WTC11 (cell line): Measurements from ENCODE around the gene MAPK12. TPM values are rescaled to one million over a fixed set of nuclear protein-coding genes. Genes with fewer than 3 reads are reported as not detected.
"Not testable (repeated sequence)": the region's sequence is repeated elsewhere in the genome, so short reads cannot be mapped to it uniquely, and the experiment has no call there.

ENCODE experiments used
- ATAC-seq: fragments of 200-7000 bp; cut with Tn5 transposase; 2 replicates; pipeline ENCODE4 v1.10.0; 2021; ENCODE audit warnings: mild to moderate bottlenecking, moderate library complexity
- CTCF ChIA-PET: fragments of 300-600 bp; sonication (Branson Sonifier 250); formaldehyde crosslinking; loops from one replicate; lab custom pipeline; 2021; ENCODE audit warnings: antibody characterized with exemption; lab: Charles Lee
- POLR2A ChIA-PET: fragments of 350-600 bp; sonication (Branson Sonifier 250); formaldehyde crosslinking; loops from one replicate; lab custom pipeline; 2021; ENCODE audit warnings: antibody characterized with exemption; lab: Charles Lee
- DNase-seq: peaks from one replicate; pipeline ENCODE4 v3.0.0; 2021; ENCODE audit warnings: low spot score
- H3K27ac Mint-ChIP-seq: 2 replicates; pipeline ENCODE4 v1.8.0; 2021; ENCODE audit warnings: mixed read lengths
- H3K27me3 Mint-ChIP-seq: 2 replicates; pipeline ENCODE4 v1.8.0; 2021; ENCODE audit warnings: low read depth, mild to moderate bottlenecking, moderate library complexity, mixed read lengths
- H3K36me3 Mint-ChIP-seq: 2 replicates; pipeline ENCODE4 v1.8.0; 2021; ENCODE audit warnings: mixed read lengths
- H3K4me1 Mint-ChIP-seq: 2 replicates; pipeline ENCODE4 v1.8.0; 2022; ENCODE audit warnings: mixed read lengths
- H3K4me3 Mint-ChIP-seq: 2 replicates; pipeline ENCODE4 v1.8.0; 2021; ENCODE audit warnings: mild to moderate bottlenecking, moderate library complexity, mixed read lengths
- H3K9me3 Mint-ChIP-seq: 2 replicates; pipeline ENCODE4 v1.8.0; 2021; ENCODE audit warnings: mixed read lengths
- FOXJ3 ChIP-seq: sonication (generic); formaldehyde crosslinking; IDR thresholded peaks from 2 replicates; pipeline ENCODE4 v1.9.0; 2021; ENCODE audit warnings: missing genetic modification reagents, mild to moderate bottlenecking, borderline replicate concordance
- GTF2I ChIP-seq: fragments of 250-450 bp; sonication (Bioruptor Pico); conservative IDR thresholded peaks from 2 replicates; pipeline ENCODE4 v1.4.0; 2021; ENCODE audit warnings: mild to moderate bottlenecking
- JUN ChIP-seq: sonication (generic); formaldehyde crosslinking; IDR thresholded peaks from 2 replicates; pipeline ENCODE4 v1.8.0; 2023; ENCODE audit warnings: mild to moderate bottlenecking, missing genetic modification reagents
- KAT7 ChIP-seq: sonication (generic); formaldehyde crosslinking; IDR thresholded peaks from 2 replicates; pipeline ENCODE4 v1.8.1; 2023; ENCODE audit warnings: missing genetic modification reagents, mild to moderate bottlenecking, borderline replicate concordance
- MYBL2 ChIP-seq: sonication (generic); formaldehyde crosslinking; IDR thresholded peaks from 2 replicates; pipeline ENCODE4 v1.8.1; 2023; ENCODE audit warnings: mild to moderate bottlenecking, moderate library complexity, missing genetic modification reagents
- SP1 ChIP-seq: sonication (generic); formaldehyde crosslinking; conservative IDR thresholded peaks from 2 replicates; pipeline ENCODE4 v1.8.1; 2022; ENCODE audit warnings: missing genetic modification reagents
- total RNA-seq: library from RNA; stranded (reverse); gene quantifications from 3 replicates; pipeline ENCODE4 v1.2.3, GENCODE V29; 2021
- TF ChIP-seq, protein P1 (sequence below): sonication (generic); formaldehyde crosslinking; conservative IDR thresholded peaks from 2 replicates; pipeline ENCODE4 v1.8.1; 2023; ENCODE audit warnings: mild to moderate bottlenecking, low read depth, missing genetic modification reagents, moderate library complexity
- TF ChIP-seq, protein P2 (sequence below): sonication (generic); formaldehyde crosslinking; IDR thresholded peaks from 2 replicates; pipeline ENCODE4 v1.8.0; 2023; ENCODE audit warnings: missing genetic modification reagents
- TF ChIP-seq, protein P3 (sequence below): sonication (generic); formaldehyde crosslinking; IDR thresholded peaks from 2 replicates; pipeline ENCODE4 v1.8.0; 2023; ENCODE audit warnings: missing genetic modification reagents, mild to moderate bottlenecking, borderline replicate concordance
- TF ChIP-seq, protein P4 (sequence below): sonication (generic); formaldehyde crosslinking; IDR thresholded peaks from 2 replicates; pipeline ENCODE4 v1.8.1; 2023; ENCODE audit warnings: mild to moderate bottlenecking, missing genetic modification reagents, moderate library complexity

The MAPK12 gene
- total RNA-seq, 1 experiment from 2014 or later: 31.0 TPM

- TF ChIP-seq, protein P1, sequence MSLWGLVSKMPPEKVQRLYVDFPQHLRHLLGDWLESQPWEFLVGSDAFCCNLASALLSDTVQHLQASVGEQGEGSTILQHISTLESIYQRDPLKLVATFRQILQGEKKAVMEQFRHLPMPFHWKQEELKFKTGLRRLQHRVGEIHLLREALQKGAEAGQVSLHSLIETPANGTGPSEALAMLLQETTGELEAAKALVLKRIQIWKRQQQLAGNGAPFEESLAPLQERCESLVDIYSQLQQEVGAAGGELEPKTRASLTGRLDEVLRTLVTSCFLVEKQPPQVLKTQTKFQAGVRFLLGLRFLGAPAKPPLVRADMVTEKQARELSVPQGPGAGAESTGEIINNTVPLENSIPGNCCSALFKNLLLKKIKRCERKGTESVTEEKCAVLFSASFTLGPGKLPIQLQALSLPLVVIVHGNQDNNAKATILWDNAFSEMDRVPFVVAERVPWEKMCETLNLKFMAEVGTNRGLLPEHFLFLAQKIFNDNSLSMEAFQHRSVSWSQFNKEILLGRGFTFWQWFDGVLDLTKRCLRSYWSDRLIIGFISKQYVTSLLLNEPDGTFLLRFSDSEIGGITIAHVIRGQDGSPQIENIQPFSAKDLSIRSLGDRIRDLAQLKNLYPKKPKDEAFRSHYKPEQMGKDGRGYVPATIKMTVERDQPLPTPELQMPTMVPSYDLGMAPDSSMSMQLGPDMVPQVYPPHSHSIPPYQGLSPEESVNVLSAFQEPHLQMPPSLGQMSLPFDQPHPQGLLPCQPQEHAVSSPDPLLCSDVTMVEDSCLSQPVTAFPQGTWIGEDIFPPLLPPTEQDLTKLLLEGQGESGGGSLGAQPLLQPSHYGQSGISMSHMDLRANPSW (CRISPR knock-in tag): no peak
- TF ChIP-seq, protein P2, sequence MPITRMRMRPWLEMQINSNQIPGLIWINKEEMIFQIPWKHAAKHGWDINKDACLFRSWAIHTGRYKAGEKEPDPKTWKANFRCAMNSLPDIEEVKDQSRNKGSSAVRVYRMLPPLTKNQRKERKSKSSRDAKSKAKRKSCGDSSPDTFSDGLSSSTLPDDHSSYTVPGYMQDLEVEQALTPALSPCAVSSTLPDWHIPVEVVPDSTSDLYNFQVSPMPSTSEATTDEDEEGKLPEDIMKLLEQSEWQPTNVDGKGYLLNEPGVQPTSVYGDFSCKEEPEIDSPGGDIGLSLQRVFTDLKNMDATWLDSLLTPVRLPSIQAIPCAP: no peak
- TF ChIP-seq, all 79 proteins: peak for 0
Observed at GRCh38 chr22:50274771-50275170, 13.3 kb upstream of the MAPK12 start (continued).

- H3K36me3 Mint-ChIP-seq: peaks cover 36% of the 10 kb centered on the region
- peaks cover 23% of the 10 kb centered on the region for H3K27me3 Mint-ChIP-seq
- ATAC-seq: no peak
- POLR2A ChIA-PET: no interaction called here
- TF ChIP-seq FOXJ3 (CRISPR knock-in tag): no peak
- no peak for TF ChIP-seq GTF2I (CRISPR knock-in tag)
- TF ChIP-seq KAT7 (CRISPR knock-in tag): no peak
- TF ChIP-seq SP1 (CRISPR knock-in tag): no peak
- no peak for TF ChIP-seq JUN (CRISPR knock-in tag)
- TF ChIP-seq, protein P3, sequence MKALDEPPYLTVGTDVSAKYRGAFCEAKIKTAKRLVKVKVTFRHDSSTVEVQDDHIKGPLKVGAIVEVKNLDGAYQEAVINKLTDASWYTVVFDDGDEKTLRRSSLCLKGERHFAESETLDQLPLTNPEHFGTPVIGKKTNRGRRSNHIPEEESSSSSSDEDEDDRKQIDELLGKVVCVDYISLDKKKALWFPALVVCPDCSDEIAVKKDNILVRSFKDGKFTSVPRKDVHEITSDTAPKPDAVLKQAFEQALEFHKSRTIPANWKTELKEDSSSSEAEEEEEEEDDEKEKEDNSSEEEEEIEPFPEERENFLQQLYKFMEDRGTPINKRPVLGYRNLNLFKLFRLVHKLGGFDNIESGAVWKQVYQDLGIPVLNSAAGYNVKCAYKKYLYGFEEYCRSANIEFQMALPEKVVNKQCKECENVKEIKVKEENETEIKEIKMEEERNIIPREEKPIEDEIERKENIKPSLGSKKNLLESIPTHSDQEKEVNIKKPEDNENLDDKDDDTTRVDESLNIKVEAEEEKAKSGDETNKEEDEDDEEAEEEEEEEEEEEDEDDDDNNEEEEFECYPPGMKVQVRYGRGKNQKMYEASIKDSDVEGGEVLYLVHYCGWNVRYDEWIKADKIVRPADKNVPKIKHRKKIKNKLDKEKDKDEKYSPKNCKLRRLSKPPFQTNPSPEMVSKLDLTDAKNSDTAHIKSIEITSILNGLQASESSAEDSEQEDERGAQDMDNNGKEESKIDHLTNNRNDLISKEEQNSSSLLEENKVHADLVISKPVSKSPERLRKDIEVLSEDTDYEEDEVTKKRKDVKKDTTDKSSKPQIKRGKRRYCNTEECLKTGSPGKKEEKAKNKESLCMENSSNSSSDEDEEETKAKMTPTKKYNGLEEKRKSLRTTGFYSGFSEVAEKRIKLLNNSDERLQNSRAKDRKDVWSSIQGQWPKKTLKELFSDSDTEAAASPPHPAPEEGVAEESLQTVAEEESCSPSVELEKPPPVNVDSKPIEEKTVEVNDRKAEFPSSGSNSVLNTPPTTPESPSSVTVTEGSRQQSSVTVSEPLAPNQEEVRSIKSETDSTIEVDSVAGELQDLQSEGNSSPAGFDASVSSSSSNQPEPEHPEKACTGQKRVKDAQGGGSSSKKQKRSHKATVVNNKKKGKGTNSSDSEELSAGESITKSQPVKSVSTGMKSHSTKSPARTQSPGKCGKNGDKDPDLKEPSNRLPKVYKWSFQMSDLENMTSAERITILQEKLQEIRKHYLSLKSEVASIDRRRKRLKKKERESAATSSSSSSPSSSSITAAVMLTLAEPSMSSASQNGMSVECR (CRISPR knock-in tag): no peak
- TF ChIP-seq MYBL2 (CRISPR knock-in tag): no peak
- TF ChIP-seq, protein P4, sequence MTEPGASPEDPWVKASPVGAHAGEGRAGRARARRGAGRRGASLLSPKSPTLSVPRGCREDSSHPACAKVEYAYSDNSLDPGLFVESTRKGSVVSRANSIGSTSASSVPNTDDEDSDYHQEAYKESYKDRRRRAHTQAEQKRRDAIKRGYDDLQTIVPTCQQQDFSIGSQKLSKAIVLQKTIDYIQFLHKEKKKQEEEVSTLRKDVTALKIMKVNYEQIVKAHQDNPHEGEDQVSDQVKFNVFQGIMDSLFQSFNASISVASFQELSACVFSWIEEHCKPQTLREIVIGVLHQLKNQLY (CRISPR knock-in tag): no peak
- TF ChIP-seq, protein P1 (CRISPR knock-in tag): no peak
- no peaks in the 10 kb centered on the region for H3K9me3 Mint-ChIP-seq
- DNase-seq: no peak
- H3K27ac Mint-ChIP-seq: no peak overlapping the region
- no peaks in the 10 kb centered on the region for H3K4me1 Mint-ChIP-seq
- CTCF ChIA-PET: interaction anchor here (0.6 kb wide), 1 partner anchor 28 kb away, joined by 4 read pairs; no protein-coding TSS in a partner anchor
- H3K4me3 Mint-ChIP-seq: no peak overlapping the region
Observed at GRCh38 chr22:50274311-50274710, 12.8 kb upstream of the MAPK12 start.

DNA sequence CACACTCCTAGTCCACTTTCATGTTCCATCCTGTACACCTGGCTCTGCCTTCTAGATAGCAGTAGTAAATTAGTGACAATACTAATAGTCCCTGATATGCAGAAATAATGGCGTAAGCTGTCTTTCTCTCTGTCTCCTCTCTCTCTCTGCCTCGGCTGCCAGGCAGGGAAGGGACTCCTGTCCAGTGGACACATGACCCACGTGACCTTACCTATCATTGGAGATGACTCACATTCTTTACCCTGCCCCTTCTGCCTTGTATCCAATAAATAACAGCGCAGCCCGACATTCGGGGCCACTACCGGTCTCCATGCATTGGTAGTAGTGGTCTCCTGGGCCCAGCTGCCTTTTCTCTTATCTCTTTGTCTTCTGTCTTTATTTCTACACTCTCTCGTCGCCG is 12.3 kb upstream of the MAPK12 start:
- Mint-ChIP-seq H3K27me3 (peaks cover 28% of the 10 kb centered on the region), H3K36me3 (peaks cover 31% of the 10 kb centered on the region)
- H3K27ac Mint-ChIP-seq, ATAC-seq, H3K9me3 Mint-ChIP-seq, DNase-seq, H3K4me1 Mint-ChIP-seq, POLR2A ChIA-PET, H3K4me3 Mint-ChIP-seq: not testable (repeated sequence)
- CTCF ChIA-PET: interaction anchor here (0.8 to 3.4 kb wide), 5 partner anchors 11 to 68 kb away, joined by 3 to 21 read pairs (median 11); partner anchors contain the start of genes MAPK12 and PLXNB2

DNA sequence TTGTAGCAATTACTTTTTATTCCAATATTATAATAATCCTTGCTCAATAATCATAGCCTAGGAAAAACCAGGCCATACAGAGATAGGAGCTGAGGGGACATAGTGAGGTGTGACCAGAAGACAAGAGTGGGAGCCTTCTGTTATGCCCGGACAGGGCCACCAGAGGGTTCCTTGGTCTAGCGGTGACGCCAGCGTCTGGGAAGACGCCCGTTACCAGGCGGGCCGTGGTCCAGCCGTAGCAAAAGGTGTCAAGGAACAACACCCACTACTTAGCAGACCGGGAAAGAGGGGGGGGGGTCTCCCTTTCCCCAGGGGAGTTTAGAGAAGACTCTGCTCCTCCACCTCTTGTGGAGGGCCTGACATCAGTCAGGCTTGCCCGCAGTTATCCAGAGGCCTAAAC is 11.9 kb upstream of the MAPK12 start:
- CTCF ChIA-PET: interaction anchor here (0.6 to 3.4 kb wide), 9 partner anchors 11 to 154 kb away, joined by 3 to 21 read pairs (median 11); partner anchors contain the start of genes HDAC10, MAPK12 and PLXNB2
- POLR2A ChIA-PET, H3K27ac Mint-ChIP-seq, H3K4me3 Mint-ChIP-seq, ATAC-seq, DNase-seq, H3K9me3 Mint-ChIP-seq, H3K4me1 Mint-ChIP-seq: not testable (repeated sequence)
- peaks cover 27% of the 10 kb centered on the region for H3K36me3 Mint-ChIP-seq
- peaks cover 32% of the 10 kb centered on the region for H3K27me3 Mint-ChIP-seq
